Measurements from ENCODE around the gene GCK. TPM values are rescaled to one million over a fixed set of nuclear protein-coding genes. Genes with fewer than 3 reads are reported as not detected.

GCK gene
- total RNA-seq, 1 donor from 2014 or later = 43.9 TPM

DNA sequence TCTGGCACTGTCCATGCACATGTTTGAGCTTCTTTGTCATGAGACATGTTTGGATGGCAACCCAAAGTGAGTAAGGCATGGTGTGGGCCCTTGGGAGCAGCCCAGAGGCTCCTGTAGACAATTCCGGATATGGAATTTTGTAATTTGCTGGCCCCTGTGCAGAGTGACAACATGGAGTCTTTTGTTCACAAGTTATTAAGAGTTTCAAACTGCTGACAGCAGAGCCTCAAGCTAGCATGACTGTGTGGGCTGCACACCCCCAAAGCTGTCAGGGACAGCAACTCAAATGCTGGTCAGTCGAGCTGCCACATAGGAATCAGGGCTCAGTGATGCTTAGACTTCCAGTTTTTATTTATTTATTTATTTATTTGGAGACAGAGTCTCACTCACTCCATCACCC, 41.1 kb downstream of the GCK start:
- peak overlapping the region; percentile 99 for H3K27ac Mint-ChIP-seq (ENCODE audit: unreplicated experiment)
- H3K27me3 Mint-ChIP-seq (ENCODE audit: unreplicated experiment) = peaks cover 9% of the 10 kb centered on the region
- no peak for DNase-seq
- peak overlapping the region; percentile 67 for H3K4me3 Mint-ChIP-seq (ENCODE audit: unreplicated experiment)
- H3K9me3 Mint-ChIP-seq (ENCODE audit: unreplicated experiment) = peaks cover 21% of the 10 kb centered on the region
- no peaks in the 10 kb centered on the region for H3K36me3 Mint-ChIP-seq (ENCODE audit: unreplicated experiment)
- H3K4me1 Mint-ChIP-seq (ENCODE audit: low read depth, unreplicated experiment) = peaks cover 52% of the 10 kb centered on the region
- TF ChIP-seq, protein P1, sequence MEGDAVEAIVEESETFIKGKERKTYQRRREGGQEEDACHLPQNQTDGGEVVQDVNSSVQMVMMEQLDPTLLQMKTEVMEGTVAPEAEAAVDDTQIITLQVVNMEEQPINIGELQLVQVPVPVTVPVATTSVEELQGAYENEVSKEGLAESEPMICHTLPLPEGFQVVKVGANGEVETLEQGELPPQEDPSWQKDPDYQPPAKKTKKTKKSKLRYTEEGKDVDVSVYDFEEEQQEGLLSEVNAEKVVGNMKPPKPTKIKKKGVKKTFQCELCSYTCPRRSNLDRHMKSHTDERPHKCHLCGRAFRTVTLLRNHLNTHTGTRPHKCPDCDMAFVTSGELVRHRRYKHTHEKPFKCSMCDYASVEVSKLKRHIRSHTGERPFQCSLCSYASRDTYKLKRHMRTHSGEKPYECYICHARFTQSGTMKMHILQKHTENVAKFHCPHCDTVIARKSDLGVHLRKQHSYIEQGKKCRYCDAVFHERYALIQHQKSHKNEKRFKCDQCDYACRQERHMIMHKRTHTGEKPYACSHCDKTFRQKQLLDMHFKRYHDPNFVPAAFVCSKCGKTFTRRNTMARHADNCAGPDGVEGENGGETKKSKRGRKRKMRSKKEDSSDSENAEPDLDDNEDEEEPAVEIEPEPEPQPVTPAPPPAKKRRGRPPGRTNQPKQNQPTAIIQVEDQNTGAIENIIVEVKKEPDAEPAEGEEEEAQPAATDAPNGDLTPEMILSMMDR (IDR thresholded peaks at IDR 0.05; ENCODE audit: partially characterized antibody, unreplicated experiment) = no peak

DNA sequence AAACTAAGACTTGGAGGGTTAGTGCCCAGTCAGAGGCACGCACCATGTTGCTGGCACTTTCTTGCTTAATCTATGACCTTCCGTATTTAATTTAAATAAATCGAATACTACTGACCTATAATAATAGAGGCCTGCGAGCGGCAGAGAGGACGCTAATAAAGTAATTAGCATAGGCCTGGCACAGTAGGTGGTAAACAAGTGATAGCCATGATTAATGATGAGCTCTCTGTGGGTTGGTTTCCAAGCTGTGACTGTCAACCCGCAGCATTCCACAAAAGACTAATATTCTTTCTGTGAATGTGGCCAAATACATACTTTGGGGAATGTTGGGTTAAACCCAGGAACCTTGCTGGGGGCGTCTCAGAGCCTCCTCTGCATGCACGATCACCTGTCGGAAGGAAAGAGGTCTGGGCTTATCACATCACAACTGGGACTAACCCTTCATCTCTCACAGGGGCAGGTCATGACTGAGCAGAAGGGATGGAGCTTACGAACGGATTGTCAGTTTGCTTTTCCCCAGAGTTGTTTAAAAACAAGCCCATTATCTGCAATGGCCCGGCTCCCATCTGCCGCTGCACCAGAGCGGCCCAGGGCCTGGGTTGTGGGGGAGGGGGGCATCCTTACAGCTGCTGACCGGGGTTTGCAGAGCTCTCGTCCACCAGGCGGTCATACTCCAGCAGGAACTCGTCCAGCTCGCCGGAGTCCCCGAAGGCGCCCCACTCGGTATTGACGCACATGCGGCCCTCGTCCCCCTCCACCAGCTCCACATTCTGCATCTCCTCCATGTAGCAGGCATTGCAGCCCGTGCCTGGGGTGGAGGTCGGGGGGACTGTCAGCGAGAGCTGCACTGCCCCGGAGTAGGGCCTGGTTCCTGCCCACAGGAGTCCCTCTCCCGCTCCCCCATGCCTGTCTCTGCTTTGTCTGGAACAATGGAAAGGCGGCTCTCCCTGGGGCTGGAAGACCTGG, 41.9 kb downstream of the GCK start:
- DNase-seq = peak; percentile 96
- TF ChIP-seq, protein P1 (IDR thresholded peaks at IDR 0.05; ENCODE audit: partially characterized antibody, unreplicated experiment) = no peak
- H3K9me3 Mint-ChIP-seq (ENCODE audit: unreplicated experiment) = peaks cover 21% of the 10 kb centered on the region
- H3K4me3 Mint-ChIP-seq (ENCODE audit: unreplicated experiment) = peak overlapping the region; percentile 78
- H3K36me3 Mint-ChIP-seq (ENCODE audit: unreplicated experiment) = no peaks in the 10 kb centered on the region
- peak overlapping the region; percentile 99 for H3K27ac Mint-ChIP-seq (ENCODE audit: unreplicated experiment)
- peaks cover 9% of the 10 kb centered on the region for H3K27me3 Mint-ChIP-seq (ENCODE audit: unreplicated experiment)
- peaks cover 50% of the 10 kb centered on the region for H3K4me1 Mint-ChIP-seq (ENCODE audit: low read depth, unreplicated experiment)

DNA sequence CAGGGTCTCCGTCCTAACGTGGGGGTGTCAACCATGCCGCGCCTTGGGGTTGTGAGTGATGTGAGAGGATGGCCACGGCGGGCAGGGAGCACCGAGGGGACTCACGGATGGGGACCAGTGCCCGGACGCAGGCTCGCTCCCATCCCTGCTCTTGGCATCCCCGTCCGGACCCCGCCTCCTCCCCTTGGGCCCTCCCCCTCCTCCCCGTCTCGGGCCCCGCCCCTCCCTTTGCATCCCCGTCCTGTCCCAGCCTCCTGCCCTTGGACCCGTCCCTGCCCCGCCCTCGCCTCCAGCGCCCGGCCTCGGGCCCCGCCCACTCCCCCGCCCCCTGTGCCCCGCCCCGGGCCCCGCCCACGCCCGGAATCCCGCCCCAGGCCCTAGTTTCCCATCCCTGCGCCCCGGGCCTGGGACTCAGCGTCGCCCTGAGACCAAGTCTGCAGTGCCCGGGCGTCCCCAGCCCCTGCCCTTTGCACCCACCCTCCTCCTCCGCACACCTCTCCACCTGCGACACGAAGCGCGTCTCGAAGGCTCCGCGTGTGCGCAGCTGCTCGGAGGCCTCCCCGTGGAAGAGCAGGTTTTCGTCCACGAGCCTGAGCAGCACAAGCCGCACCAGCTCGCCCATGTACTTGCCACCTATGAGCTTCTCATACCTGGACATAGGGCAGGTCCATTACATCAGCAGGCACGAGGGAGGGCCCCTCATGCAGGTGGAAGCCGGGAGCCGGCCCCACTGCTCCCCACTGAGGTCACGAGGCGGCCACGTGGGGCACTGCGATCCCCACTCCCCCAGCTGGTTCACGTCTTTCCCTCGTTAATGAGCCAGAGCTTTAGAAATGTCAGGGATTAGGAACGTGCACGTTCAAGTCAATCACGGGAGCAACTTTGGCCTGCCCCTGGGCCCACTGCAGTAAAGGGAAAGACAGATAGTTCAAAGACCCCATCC, 43.0 kb downstream of the GCK start:
- H3K4me3 Mint-ChIP-seq (ENCODE audit: unreplicated experiment) = peak overlapping the region; percentile 83
- H3K27me3 Mint-ChIP-seq (ENCODE audit: unreplicated experiment) = peaks cover 9% of the 10 kb centered on the region
- peaks cover 42% of the 10 kb centered on the region for H3K4me1 Mint-ChIP-seq (ENCODE audit: low read depth, unreplicated experiment)
- peaks cover 21% of the 10 kb centered on the region for H3K9me3 Mint-ChIP-seq (ENCODE audit: unreplicated experiment)
- peak overlapping the region; percentile 99 for H3K27ac Mint-ChIP-seq (ENCODE audit: unreplicated experiment)
- DNase-seq = peak; percentile 96
- H3K36me3 Mint-ChIP-seq (ENCODE audit: unreplicated experiment) = no peaks in the 10 kb centered on the region
- TF ChIP-seq, protein P1 (IDR thresholded peaks at IDR 0.05; ENCODE audit: partially characterized antibody, unreplicated experiment) = no peak

DNA sequence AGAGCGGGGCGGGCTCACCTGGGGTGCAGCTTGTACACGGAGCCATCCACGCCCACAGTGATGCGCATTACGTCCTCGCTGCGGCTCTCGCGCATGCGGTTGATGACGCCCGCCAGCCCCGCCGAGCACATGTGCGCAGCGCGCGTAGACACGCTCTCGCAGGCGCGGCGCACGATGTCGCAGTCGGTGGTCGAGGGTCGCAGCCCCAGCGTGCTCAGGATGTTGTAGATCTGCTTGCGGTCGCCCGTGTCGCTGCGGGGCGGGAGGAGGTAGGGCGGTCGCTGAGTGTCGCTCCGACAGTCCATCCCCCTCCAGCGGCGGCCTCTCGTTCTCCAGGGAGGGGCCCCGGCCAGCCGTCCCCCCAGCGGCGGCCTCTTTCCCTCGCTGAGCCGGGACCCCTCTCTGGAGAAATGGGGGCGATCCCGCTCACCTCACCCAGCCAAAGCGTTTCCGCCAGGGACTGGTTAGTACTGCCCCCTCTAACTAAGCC, 43.7 kb downstream of the GCK start:
- DNase-seq = peak; percentile 66
- peaks cover 36% of the 10 kb centered on the region for H3K4me1 Mint-ChIP-seq (ENCODE audit: low read depth, unreplicated experiment)
- peaks cover 21% of the 10 kb centered on the region for H3K9me3 Mint-ChIP-seq (ENCODE audit: unreplicated experiment)
- H3K27ac Mint-ChIP-seq (ENCODE audit: unreplicated experiment) = peak overlapping the region; percentile 81
- peaks cover 9% of the 10 kb centered on the region for H3K27me3 Mint-ChIP-seq (ENCODE audit: unreplicated experiment)
- H3K4me3 Mint-ChIP-seq (ENCODE audit: unreplicated experiment) = peak overlapping the region; percentile 83
- H3K36me3 Mint-ChIP-seq (ENCODE audit: unreplicated experiment) = no peaks in the 10 kb centered on the region
- TF ChIP-seq, protein P1 (IDR thresholded peaks at IDR 0.05; ENCODE audit: partially characterized antibody, unreplicated experiment) = no peak

Measured in glutamatergic neuron (in vitro differentiated cells).